Measurements from ENCODE around the gene NRXN3. TPM values are rescaled to one million over a fixed set of nuclear protein-coding genes. Genes with fewer than 3 reads are reported as not detected.

The NRXN3 gene
- total RNA-seq, 1 experiment from 2014 or later: not detected

GRCh38 chr14:78823516-78823915 lies 653.3 kb downstream of the NRXN3 start:
- H3K36me3 ChIP-seq (ENCODE audit: low read depth): no peaks in the 10 kb centered on the region
- H3K4me3 ChIP-seq: no peak overlapping the region
- no peaks in the 10 kb centered on the region for H4K20me1 ChIP-seq (ENCODE audit: insufficient read depth)
- no peak overlapping the region for H3K4me2 ChIP-seq
- H3K9me2 ChIP-seq (ENCODE audit: insufficient read depth): no peaks in the 10 kb centered on the region; the same call in 1 of the 2 replicates
- TF ChIP-seq EZH2 (IDR thresholded peaks at IDR 0.05; ENCODE audit: low read depth): no peak
- no peaks in the 10 kb centered on the region for H3K9me3 ChIP-seq (ENCODE audit: insufficient read depth, low read depth)
- CTCF ChIA-PET: no interaction called here
- POLR2A ChIA-PET (ENCODE audit: unreplicated experiment): interaction anchor here (0.5 kb wide), 1 partner anchor 450 kb away, joined by 5 read pairs; no protein-coding TSS in a partner anchor
- no peaks in the 10 kb centered on the region for H3K79me2 ChIP-seq (ENCODE audit: low read depth)
- intact Hi-C loops (cut with micrococcal nuclease; ENCODE audit: unreplicated experiment): no loop called here
- DNase-seq: no peak
- no peak overlapping the region for H2AFZ ChIP-seq
- H3F3A ChIP-seq (ENCODE audit: insufficient read depth, low read depth): no peaks in the 10 kb centered on the region
- no peaks in the 10 kb centered on the region for H3K4me1 ChIP-seq (replicated peaks; ENCODE audit: insufficient read depth)
- no peaks in the 10 kb centered on the region for H3K27me3 ChIP-seq (ENCODE audit: insufficient read depth, low read depth)
- H3K27ac ChIP-seq: no peak overlapping the region
- BruUV-seq (replicated peaks): no TSS peak

- BruUV-seq (replicated peaks): no TSS peak
- ChIA-PET CTCF (no interaction called here), POLR2A (ENCODE audit: unreplicated experiment) (no interaction called here)
- Histone ChIP-seq H3K36me3 (ENCODE audit: low read depth) (no peaks in the 10 kb centered on the region), H3K9me3 (ENCODE audit: insufficient read depth, low read depth) (no peaks in the 10 kb centered on the region), H3K4me2 (no peak overlapping the region), H2AFZ (no peak overlapping the region), H3K9me2 (ENCODE audit: insufficient read depth) (no peaks in the 10 kb centered on the region; the same call in 1 of the 2 replicates), H4K20me1 (ENCODE audit: insufficient read depth) (no peaks in the 10 kb centered on the region), H3K4me3 (no peak overlapping the region), H3K27ac (no peak overlapping the region), H3K79me2 (ENCODE audit: low read depth) (no peaks in the 10 kb centered on the region), H3F3A (ENCODE audit: insufficient read depth, low read depth) (no peaks in the 10 kb centered on the region), H3K27me3 (ENCODE audit: insufficient read depth, low read depth) (no peaks in the 10 kb centered on the region), H3K4me1 (replicated peaks; ENCODE audit: insufficient read depth) (no peaks in the 10 kb centered on the region)
- DNase-seq: no peak
- TF ChIP-seq EZH2 (IDR thresholded peaks at IDR 0.05; ENCODE audit: low read depth): no peak
- TF ChIP-seq CTCF (conservative IDR thresholded peaks at IDR 0.05): no peak
- intact Hi-C loops (cut with micrococcal nuclease; ENCODE audit: unreplicated experiment): no loop called here
Measured at GRCh38 chr14:78829274-78829673, 659.1 kb downstream of the NRXN3 start.

- Histone ChIP-seq H3K9me3 (ENCODE audit: insufficient read depth, low read depth) (no peaks in the 10 kb centered on the region), H3K79me2 (ENCODE audit: low read depth) (no peaks in the 10 kb centered on the region), H3K4me1 (replicated peaks; ENCODE audit: insufficient read depth) (no peaks in the 10 kb centered on the region), H3K4me2 (no peak overlapping the region), H3K36me3 (ENCODE audit: low read depth) (no peaks in the 10 kb centered on the region), H3K4me3 (no peak overlapping the region), H4K20me1 (ENCODE audit: insufficient read depth) (no peaks in the 10 kb centered on the region), H3K27me3 (ENCODE audit: insufficient read depth, low read depth) (peaks cover 5% of the 10 kb centered on the region; the same call in 1 of the 2 replicates), H2AFZ (no peak overlapping the region), H3F3A (ENCODE audit: insufficient read depth, low read depth) (no peaks in the 10 kb centered on the region), H3K9me2 (ENCODE audit: insufficient read depth) (no peaks in the 10 kb centered on the region), H3K27ac (no peak overlapping the region)
- BruUV-seq (replicated peaks): no TSS peak
- intact Hi-C loops (cut with micrococcal nuclease; ENCODE audit: unreplicated experiment): loop anchor here (5.0 kb wide), 1 partner anchor 813 kb away; no protein-coding TSS in a partner anchor
- TF ChIP-seq EZH2 (IDR thresholded peaks at IDR 0.05; ENCODE audit: low read depth) (no peak), CTCF (conservative IDR thresholded peaks at IDR 0.05) (no peak)
- no peak for DNase-seq
- ChIA-PET POLR2A (ENCODE audit: unreplicated experiment) (no interaction called here), CTCF (no interaction called here)
Measured at GRCh38 chr14:78834766-78835451, 664.7 kb downstream of the NRXN3 start.

Measured in PC-9 (cell line).